Coronary artery (tissue), 2 donors: Measurements from ENCODE around the gene FURIN.
"Not testable (repeated sequence)": the region's sequence is repeated elsewhere in the genome, so short reads cannot be mapped to it uniquely, and the experiment has no call there.

Experiments
- DNase-seq: peaks from one replicate; pipeline ENCODE4 v3.0.0-alpha.2; 2017; ENCODE audit warnings: low spot score
- H3K27ac ChIP-seq, 2 donors: fragments of 200-600 bp; sonication (generic); one replicate each; pipeline ENCODE4 v1.5.1; 2016 to 2019
- H3K4me3 ChIP-seq: fragments of 200-600 bp; sonication (generic); 2 replicates; pipeline ENCODE4 v1.5.1; 2016; ENCODE audit warnings: mild to moderate bottlenecking, moderate library complexity
- CTCF ChIP-seq: fragments of 200-600 bp; sonication (generic); IDR thresholded peaks from one replicate; pipeline ENCODE4 v1.5.1; 2019; ENCODE audit warnings: antibody characterized with exemption

The FURIN gene

GRCh38 chr15:90868261-90868689 lies at the start of gene FURIN:
FURIN (plus strand) TSS chr15:90868588; CDS start chr15:90875741, 7,153 bp downstream.
- no peak for DNase-seq
- no peak for TF ChIP-seq CTCF
- peak within 1 kb of the TSS; percentile 91 to 92 for H3K27ac ChIP-seq
- no peak within 1 kb of the TSS for H3K4me3 ChIP-seq

DNA sequence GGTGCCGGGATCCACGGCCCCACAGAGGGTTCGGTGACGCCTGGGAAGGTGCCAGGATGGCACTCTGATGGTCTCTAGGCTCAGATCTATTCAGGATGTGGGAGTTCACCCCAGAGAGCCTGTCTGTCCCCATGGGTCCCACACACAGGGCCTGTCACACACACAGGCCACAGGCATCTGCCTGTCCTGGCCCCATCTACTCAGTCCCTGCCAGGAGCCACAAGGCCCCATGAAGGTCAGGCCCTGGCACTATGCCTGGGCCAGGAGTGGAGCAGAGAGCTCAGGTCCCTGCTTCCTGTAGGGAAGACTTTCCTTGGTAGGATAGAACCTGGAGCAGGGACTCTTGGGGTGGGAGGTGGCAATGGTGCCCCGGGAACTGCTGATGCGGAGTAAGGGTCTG lies 49.0 kb upstream of the FURIN start:
- Histone ChIP-seq H3K4me3 (no peak overlapping the region), H3K27ac (no peak overlapping the region)
- no peak for DNase-seq
- TF ChIP-seq CTCF, result no peak

DNA sequence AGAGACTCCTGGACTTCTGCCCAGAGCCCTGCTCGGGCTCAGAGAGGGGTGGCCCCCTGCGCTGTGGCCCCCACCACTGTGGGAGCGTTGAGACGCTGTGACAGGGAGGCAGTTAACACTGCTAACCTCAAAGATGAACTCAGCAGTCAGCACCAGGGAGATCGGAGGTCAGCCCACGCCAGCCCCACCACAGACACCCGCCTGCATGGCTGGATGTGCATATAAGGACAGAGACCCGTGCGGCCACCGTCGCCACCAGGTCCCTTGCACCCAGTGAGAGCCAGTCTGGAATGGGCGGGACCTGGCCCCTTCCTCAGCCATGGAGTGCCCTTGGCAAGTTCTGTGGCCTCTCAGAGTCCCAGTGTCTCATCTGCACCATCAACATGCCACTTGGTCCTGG lies 48.5 kb upstream of the FURIN start:
- no peak for DNase-seq
- no peak for TF ChIP-seq CTCF
- H3K4me3 ChIP-seq, result no peak overlapping the region
- H3K27ac ChIP-seq, result no peak overlapping the region

DNA sequence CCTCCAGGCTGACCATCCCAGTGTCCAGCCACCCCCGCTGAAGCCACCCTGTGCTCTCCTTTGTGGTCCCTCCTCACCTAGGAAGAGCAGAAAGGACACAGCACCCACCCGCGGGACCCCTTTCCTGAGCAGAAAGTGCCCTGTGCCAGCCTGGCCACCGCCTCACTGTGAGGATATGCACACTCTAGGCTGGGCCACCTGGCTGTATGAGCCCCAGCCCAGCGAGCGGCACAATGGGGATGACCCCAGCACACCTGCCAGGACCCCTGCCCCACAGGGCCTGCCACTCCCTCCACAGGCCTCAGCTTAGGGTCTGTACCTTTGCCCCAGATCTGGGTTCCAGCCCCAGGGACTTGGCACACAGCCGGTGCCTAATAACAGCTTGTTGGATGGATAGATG lies 47.9 kb upstream of the FURIN start:
- no peak for DNase-seq

DNA sequence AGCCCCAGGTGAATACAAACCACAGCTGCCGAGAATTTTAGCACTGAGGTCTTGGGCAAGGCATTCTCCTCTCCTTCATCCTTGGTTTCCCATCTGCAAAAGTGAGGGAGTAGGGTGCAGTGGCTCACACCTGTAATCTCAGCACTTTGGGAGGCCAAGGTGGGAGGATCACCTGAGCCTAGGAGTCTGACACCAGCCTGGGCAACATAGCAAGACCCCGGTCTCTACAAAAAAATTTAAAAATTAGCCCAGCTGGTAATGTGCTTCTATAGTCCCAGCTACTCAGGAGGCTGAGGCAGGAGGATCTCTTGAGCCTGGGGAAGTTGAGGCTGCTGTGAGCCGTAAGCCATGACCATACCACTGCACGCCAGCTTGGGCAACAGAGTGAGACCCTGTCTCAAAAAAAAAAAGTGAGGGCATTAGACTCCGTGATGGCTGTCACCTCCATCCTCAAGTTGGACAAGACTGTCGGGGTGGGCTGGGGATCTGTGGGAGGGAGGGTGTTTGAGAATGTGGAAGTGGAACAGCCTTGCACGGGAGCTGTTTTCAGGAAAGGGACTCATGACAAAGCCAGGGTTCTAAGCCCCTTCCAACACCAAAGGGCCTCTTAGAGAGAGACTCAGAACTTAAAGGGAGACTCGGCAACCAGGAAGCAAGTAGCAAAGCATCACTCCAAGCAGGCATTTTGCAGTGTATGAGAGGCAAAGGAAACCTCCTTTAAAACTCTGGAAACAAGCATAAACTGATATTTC lies 46.0 kb upstream of the FURIN start:
- DNase-seq, result no peak
- Histone ChIP-seq H3K27ac (no peak overlapping the region), H3K4me3 (no peak overlapping the region)
- TF ChIP-seq CTCF, result no peak

More for the DNA sequence above, 47.9 kb upstream of the FURIN start:
- TF ChIP-seq CTCF, result no peak
- no peak overlapping the region for H3K4me3 ChIP-seq
- no peak overlapping the region for H3K27ac ChIP-seq

GRCh38 chr15:90823455-90823974 lies 44.9 kb upstream of the FURIN start:
- Histone ChIP-seq H3K4me3 (no peak overlapping the region), H3K27ac (no peak overlapping the region)
- TF ChIP-seq CTCF, result no peak
- no peak for DNase-seq

DNA sequence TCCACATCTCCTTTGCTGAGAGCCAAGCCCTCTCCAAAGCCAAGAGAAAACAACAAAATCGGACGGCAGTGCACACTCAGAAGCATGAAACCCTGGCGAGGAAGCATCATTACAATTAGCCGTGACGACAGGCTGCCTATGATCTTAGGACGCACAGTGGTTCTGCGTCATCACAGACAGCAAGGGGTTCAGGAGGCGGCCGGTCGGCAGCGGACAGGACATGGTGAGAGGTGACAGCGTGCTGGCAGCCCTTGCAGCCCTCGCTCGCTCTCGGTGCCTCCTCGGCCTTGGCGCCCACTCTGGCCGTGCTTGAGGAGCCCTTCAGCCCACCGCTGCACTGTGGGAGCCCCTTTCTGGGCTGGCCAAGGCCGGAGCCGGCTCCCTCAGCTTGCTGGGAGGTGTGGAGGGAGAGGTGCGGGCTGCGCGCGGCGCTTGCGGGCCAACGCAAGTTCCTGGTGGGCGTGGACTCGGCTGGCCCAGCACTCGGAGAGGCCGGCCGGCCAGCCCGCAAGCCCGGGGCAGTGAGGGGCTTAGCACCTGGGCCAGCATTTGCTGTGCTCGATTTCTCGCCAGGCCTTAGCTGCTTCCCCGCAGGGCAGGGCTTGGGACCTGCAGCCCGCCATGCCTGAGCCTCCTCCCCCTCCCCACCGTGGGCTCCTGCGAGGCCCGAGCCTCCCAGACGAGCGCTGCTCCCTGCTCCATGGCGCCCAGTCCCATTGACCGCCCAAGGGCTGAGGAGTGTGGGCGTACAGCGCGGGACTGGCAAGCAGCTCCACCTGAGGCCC lies 43.1 kb upstream of the FURIN start:
- not testable (repeated sequence) for DNase-seq, H3K27ac ChIP-seq, H3K4me3 ChIP-seq

DNA sequence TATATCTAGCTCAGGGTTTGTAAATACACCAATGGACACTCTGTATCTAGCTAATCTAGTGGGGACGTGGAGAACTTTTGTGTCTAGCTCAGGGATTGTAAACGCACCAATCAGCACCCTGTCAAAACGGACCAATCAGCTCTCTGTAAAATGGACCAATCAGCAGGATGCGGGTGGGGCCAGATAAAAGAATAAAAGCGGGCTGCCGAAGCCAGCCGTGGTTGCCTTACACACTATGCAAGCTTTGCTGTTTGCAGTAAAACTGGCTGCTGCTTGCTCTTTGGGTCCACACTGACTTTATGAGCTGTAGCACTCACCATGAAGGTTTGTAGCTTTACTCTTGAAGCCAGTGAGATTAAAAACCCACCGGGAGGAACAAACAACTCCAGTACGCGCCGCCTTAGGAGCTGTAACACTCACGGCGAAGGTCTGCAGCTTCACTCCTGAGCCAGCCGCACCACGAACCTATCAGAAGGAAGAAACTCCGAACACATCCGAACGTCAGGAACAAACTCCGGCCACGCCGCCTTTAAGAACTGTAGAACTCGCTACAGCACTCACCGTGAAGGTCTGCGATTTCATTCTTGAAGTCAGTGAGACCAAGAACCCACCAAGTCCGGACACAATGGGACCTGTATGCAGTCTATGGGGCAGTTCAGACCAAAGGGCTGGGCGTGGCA lies 42.0 kb upstream of the FURIN start:
- H3K4me3 ChIP-seq, H3K27ac ChIP-seq, DNase-seq: not testable (repeated sequence)
